LoVo (cell line): ENCODE results near the gene PCDHB8.
"Not testable (repeated sequence)": the region's sequence is repeated elsewhere in the genome, so short reads cannot be mapped to it uniquely, and the experiment has no call there.

Experiments used
- DNase-seq: peaks from one replicate; pipeline ENCODE4 v3.0.0-alpha.2; 2016; ENCODE audit warnings: low spot score

PCDHB8 gene

GRCh38 chr5:141184117-141184855 is 6.7 kb downstream of the PCDHB8 start:
- DNase-seq: not testable (repeated sequence)

- peak; percentile 25 for DNase-seq
Measured at GRCh38 chr5:141186897-141187512, 9.4 kb downstream of the PCDHB8 start, which contains the start of gene PCDHB9. PCDHB9 (plus strand) TSS chr5:141187161; CDS start chr5:141187319, 158 bp downstream.

GRCh38 chr5:141188682-141189081 is 11.1 kb downstream of the PCDHB8 start:
- DNase-seq: not testable (repeated sequence)

- not testable (repeated sequence) for DNase-seq
Measured at GRCh38 chr5:141189131-141189530, 11.5 kb downstream of the PCDHB8 start.

GRCh38 chr5:141192110-141192725 is 14.6 kb downstream of the PCDHB8 start, which contains the start of gene PCDHB10:
PCDHB10 (plus strand) TSS chr5:141192353; CDS start chr5:141192553, 200 bp downstream.
- DNase-seq: peak; percentile 18

- DNase-seq: not testable (repeated sequence)
Measured at GRCh38 chr5:141194332-141194731, 16.7 kb downstream of the PCDHB8 start.

GRCh38 chr5:141196363-141196762 is 18.8 kb downstream of the PCDHB8 start:
- no peak for DNase-seq

GRCh38 chr5:141199359-141200235 is 22.0 kb downstream of the PCDHB8 start, which contains the start of gene PCDHB11:
PCDHB11 (plus strand) TSS chr5:141199627; CDS start chr5:141199775, 148 bp downstream.
- DNase-seq: no peak

GRCh38 chr5:141201126-141201525 is 23.5 kb downstream of the PCDHB8 start:
- not testable (repeated sequence) for DNase-seq

GRCh38 chr5:141201646-141202045 is 24.1 kb downstream of the PCDHB8 start:
- DNase-seq: not testable (repeated sequence)

GRCh38 chr5:141208478-141208877 is 30.9 kb downstream of the PCDHB8 start, which contains the start of gene PCDHB12:
PCDHB12 (plus strand) TSS chr5:141208719; CDS start chr5:141208908, 189 bp downstream.
- no peak for DNase-seq

- not testable (repeated sequence) for DNase-seq
Measured at GRCh38 chr5:141210281-141210680, 32.7 kb downstream of the PCDHB8 start.

- not testable (repeated sequence) for DNase-seq
Measured at GRCh38 chr5:141210849-141211248, 33.3 kb downstream of the PCDHB8 start.

- not testable (repeated sequence) for DNase-seq
Measured at GRCh38 chr5:141213656-141214339, 36.2 kb downstream of the PCDHB8 start, which contains the start of gene PCDHB13. PCDHB13 (plus strand) TSS chr5:141213919; CDS start chr5:141214124, 205 bp downstream.

GRCh38 chr5:141214583-141214982 is 37.0 kb downstream of the PCDHB8 start:
- not testable (repeated sequence) for DNase-seq

GRCh38 chr5:141215504-141215903 is 37.9 kb downstream of the PCDHB8 start:
- not testable (repeated sequence) for DNase-seq

- not testable (repeated sequence) for DNase-seq
Measured at GRCh38 chr5:141216035-141216434, 38.4 kb downstream of the PCDHB8 start.

- peak; percentile 56 for DNase-seq
Measured at GRCh38 chr5:141223112-141223783, 45.7 kb downstream of the PCDHB8 start, which contains the start of gene PCDHB14. PCDHB14 (plus strand) TSS chr5:141223343; CDS start chr5:141223506, 163 bp downstream.

GRCh38 chr5:141224844-141225243 is 47.3 kb downstream of the PCDHB8 start:
- not testable (repeated sequence) for DNase-seq

- not testable (repeated sequence) for DNase-seq
Measured at GRCh38 chr5:141225421-141225820, 47.8 kb downstream of the PCDHB8 start.
